Testis (tissue), 2 donors: ENCODE data around the gene FDXR.

Source experiments
- CTCF ChIP-seq, 3 experiments: fragments of 450-650 bp in 2 of 3; fragments of 200-600 bp in 1 of 3; sonication (generic) in 1 of 3; IDR thresholded peaks; one replicate each; pipeline ENCODE4 v1.5.1; 2016 to 2019; ENCODE audit warnings: antibody characterized with exemption in 3 of 3, mild to moderate bottlenecking in 2 of 3, moderate library complexity in 1 of 3
- POLR2A ChIP-seq: fragments of 450-650 bp; IDR thresholded peaks from one replicate; pipeline ENCODE4 v1.6.1; 2017; ENCODE audit warnings: antibody characterized with exemption, mild to moderate bottlenecking, moderate library complexity

GRCh38 chr17:74850914-74851313 is 21.9 kb downstream of the FDXR start:
- TF ChIP-seq CTCF (IDR thresholded peaks at IDR 0.05) (no peak), POLR2A (no peak)
